Measurements from ENCODE around the gene CACNA2D1.

CACNA2D1 gene

DNA sequence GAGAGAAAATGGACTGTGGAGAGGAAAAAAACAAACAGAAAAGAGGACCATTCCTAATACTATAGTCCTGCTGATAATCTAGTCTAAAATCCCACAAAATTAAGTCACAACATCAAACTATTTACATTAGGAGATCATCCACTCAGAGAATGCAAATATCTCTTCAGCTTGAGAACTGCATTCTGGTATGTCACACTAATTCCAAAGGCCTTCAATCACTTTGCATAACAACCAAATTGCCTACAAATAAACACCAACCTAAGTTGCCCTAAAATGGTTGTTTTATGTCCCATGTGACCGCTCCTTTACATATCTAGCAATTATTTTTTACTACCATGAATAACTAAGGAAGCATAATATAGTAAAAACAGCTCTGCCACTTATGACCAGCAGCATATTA, 264.3 kb downstream of the CACNA2D1 start:
- H3K27me3 ChIP-seq (ENCODE audit: control insufficient read depth, insufficient read depth, low read length): no peaks in the 10 kb centered on the region
- H3K9me3 ChIP-seq (ENCODE audit: control insufficient read depth, insufficient read depth, low read length): no peaks in the 10 kb centered on the region
- DNase-seq (ENCODE audit: low read depth, low spot score): no peak
- peaks cover 2% of the 10 kb centered on the region; the same call in 1 of the 2 replicates for H3K4me1 ChIP-seq (ENCODE audit: control insufficient read depth, insufficient read depth, low read length)
- H3K4me3 ChIP-seq (ENCODE audit: low read length): no peak overlapping the region
- no CpG with 5 or more reads among the region's 1 CpG for WGBS (ENCODE audit: insufficient coverage, insufficient read length)
- no peaks in the 10 kb centered on the region for H3K36me3 ChIP-seq (ENCODE audit: control insufficient read depth, insufficient read depth, low read length)
- no peak overlapping the region for H3K27ac ChIP-seq (ENCODE audit: low read length)

DNA sequence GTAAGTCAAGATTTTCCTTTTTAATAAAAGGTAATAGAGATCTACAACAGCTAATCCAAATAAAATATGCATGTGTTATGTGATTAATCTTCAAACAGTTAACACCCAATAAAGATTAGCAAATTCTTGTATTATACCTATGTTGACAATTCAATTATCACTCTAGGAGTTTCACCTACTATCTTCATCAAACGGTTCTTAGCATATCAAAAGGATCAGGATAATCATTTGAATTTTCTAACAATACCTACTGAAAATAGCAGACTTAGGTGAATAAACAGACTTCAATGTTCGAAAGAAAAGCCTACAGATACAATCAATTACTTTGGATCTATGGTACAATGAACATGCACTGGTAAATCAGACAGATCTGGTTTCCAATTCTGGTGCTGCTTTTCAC, 268.3 kb downstream of the CACNA2D1 start:
- no peak overlapping the region for H3K4me3 ChIP-seq (ENCODE audit: low read length)
- H3K4me1 ChIP-seq (ENCODE audit: control insufficient read depth, insufficient read depth, low read length): peaks cover 2% of the 10 kb centered on the region; the same call in 1 of the 2 replicates
- H3K27ac ChIP-seq (ENCODE audit: low read length): no peak overlapping the region
- WGBS (ENCODE audit: insufficient coverage, insufficient read length): no CpG with 5 or more reads among the region's 2 CpGs
- no peak for DNase-seq (ENCODE audit: low read depth, low spot score)
- no peaks in the 10 kb centered on the region for H3K36me3 ChIP-seq (ENCODE audit: control insufficient read depth, insufficient read depth, low read length)
- H3K9me3 ChIP-seq (ENCODE audit: control insufficient read depth, insufficient read depth, low read length): no peaks in the 10 kb centered on the region
- H3K27me3 ChIP-seq (ENCODE audit: control insufficient read depth, insufficient read depth, low read length): no peaks in the 10 kb centered on the region

DNA sequence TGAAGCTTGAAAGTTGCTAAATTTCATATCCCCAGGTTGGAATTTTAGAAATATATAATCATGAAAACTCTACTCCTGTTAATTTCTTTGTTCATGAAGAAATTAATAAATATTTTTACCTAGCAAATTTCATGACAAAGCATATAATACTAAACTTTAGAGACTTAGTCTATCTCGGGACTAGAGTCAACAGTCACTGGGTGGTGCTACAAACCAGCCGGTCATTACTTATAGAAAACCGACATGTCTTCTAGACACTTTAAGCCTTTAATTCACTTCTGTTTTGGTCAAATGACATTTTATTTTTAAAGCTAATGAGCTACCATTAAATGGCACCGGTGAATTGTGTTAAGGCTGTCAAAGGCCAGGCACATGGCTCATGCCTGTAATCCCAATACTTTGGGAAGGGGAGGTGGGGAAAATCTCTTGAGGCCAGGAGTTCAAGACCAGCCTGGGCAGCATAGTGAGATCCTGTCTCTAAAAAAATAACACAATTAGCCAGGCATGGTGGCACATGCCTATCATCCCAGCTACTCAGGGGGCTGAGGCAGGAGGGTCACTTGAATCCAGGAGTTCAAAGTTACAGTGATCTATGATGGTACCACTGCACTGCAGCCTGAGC, 270.1 kb downstream of the CACNA2D1 start:
- no peaks in the 10 kb centered on the region for H3K27me3 ChIP-seq (ENCODE audit: control insufficient read depth, insufficient read depth, low read length)
- WGBS (ENCODE audit: insufficient coverage, insufficient read length): no CpG with 5 or more reads among the region's 4 CpGs
- no peaks in the 10 kb centered on the region for H3K9me3 ChIP-seq (ENCODE audit: control insufficient read depth, insufficient read depth, low read length)
- no peak overlapping the region for H3K4me3 ChIP-seq (ENCODE audit: low read length)
- DNase-seq (ENCODE audit: low read depth, low spot score): no peak
- no peak overlapping the region for H3K27ac ChIP-seq (ENCODE audit: low read length)
- no peaks in the 10 kb centered on the region for H3K36me3 ChIP-seq (ENCODE audit: control insufficient read depth, insufficient read depth, low read length)
- H3K4me1 ChIP-seq (ENCODE audit: control insufficient read depth, insufficient read depth, low read length): no peaks in the 10 kb centered on the region

- no peaks in the 10 kb centered on the region for H3K27me3 ChIP-seq (ENCODE audit: control insufficient read depth, insufficient read depth, low read length)
- H3K36me3 ChIP-seq (ENCODE audit: control insufficient read depth, insufficient read depth, low read length): no peaks in the 10 kb centered on the region
- no peaks in the 10 kb centered on the region for H3K9me3 ChIP-seq (ENCODE audit: control insufficient read depth, insufficient read depth, low read length)
- no CpG with 5 or more reads among the region's 2 CpGs for WGBS (ENCODE audit: insufficient coverage, insufficient read length)
- no peak overlapping the region for H3K27ac ChIP-seq (ENCODE audit: low read length)
- DNase-seq (ENCODE audit: low read depth, low spot score): no peak
- no peaks in the 10 kb centered on the region for H3K4me1 ChIP-seq (ENCODE audit: control insufficient read depth, insufficient read depth, low read length)
- no peak overlapping the region for H3K4me3 ChIP-seq (ENCODE audit: low read length)
Observed at GRCh38 chr7:82172881-82173280, 270.7 kb downstream of the CACNA2D1 start.

DNA sequence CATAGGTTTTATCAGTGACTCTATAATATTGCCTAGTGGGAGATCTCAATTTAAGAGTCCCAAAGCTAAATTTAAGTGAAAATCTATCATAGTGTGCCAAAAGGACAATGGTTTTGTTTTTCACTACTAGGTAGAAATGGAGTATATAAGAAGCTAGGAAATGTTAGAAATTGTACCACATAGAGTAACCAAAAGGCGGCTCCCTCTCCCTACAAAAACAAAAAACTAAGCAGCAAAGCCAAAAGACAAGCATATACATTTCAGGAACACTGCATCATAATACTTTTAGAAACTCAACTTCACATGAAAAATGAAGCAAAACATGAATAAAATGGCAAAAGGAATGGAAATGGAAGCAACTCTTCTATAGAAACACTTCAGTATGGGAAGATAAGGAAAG, 271.6 kb downstream of the CACNA2D1 start:
- Histone ChIP-seq H3K27ac (ENCODE audit: low read length) (no peak overlapping the region), H3K9me3 (ENCODE audit: control insufficient read depth, insufficient read depth, low read length) (no peaks in the 10 kb centered on the region), H3K27me3 (ENCODE audit: control insufficient read depth, insufficient read depth, low read length) (no peaks in the 10 kb centered on the region), H3K4me1 (ENCODE audit: control insufficient read depth, insufficient read depth, low read length) (no peaks in the 10 kb centered on the region), H3K36me3 (ENCODE audit: control insufficient read depth, insufficient read depth, low read length) (no peaks in the 10 kb centered on the region), H3K4me3 (ENCODE audit: low read length) (no peak overlapping the region)
- DNase-seq (ENCODE audit: low read depth, low spot score): no peak
- no CpG with 5 or more reads among the region's 1 CpG for WGBS (ENCODE audit: insufficient coverage, insufficient read length)

GRCh38 chr7:82167558-82168314, 275.8 kb downstream of the CACNA2D1 start:
- H3K9me3 ChIP-seq (ENCODE audit: control insufficient read depth, insufficient read depth, low read length): no peaks in the 10 kb centered on the region
- H3K27ac ChIP-seq (ENCODE audit: low read length): no peak overlapping the region
- no peaks in the 10 kb centered on the region for H3K4me1 ChIP-seq (ENCODE audit: control insufficient read depth, insufficient read depth, low read length)
- no CpG with 5 or more reads among the region's 2 CpGs for WGBS (ENCODE audit: insufficient coverage, insufficient read length)
- no peak for DNase-seq (ENCODE audit: low read depth, low spot score)
- no peaks in the 10 kb centered on the region for H3K27me3 ChIP-seq (ENCODE audit: control insufficient read depth, insufficient read depth, low read length)
- H3K4me3 ChIP-seq (ENCODE audit: low read length): no peak overlapping the region
- H3K36me3 ChIP-seq (ENCODE audit: control insufficient read depth, insufficient read depth, low read length): no peaks in the 10 kb centered on the region

- Histone ChIP-seq H3K4me1 (ENCODE audit: control insufficient read depth, insufficient read depth, low read length) (no peaks in the 10 kb centered on the region), H3K4me3 (ENCODE audit: low read length) (no peak overlapping the region), H3K36me3 (ENCODE audit: control insufficient read depth, insufficient read depth, low read length) (no peaks in the 10 kb centered on the region), H3K27ac (ENCODE audit: low read length) (no peak overlapping the region), H3K27me3 (ENCODE audit: control insufficient read depth, insufficient read depth, low read length) (no peaks in the 10 kb centered on the region), H3K9me3 (ENCODE audit: control insufficient read depth, insufficient read depth, low read length) (no peaks in the 10 kb centered on the region)
- no CpG with 5 or more reads among the region's 4 CpGs for WGBS (ENCODE audit: insufficient coverage, insufficient read length)
- DNase-seq (ENCODE audit: low read depth, low spot score): no peak
Observed at GRCh38 chr7:82166260-82167015, 277.1 kb downstream of the CACNA2D1 start.

DNA sequence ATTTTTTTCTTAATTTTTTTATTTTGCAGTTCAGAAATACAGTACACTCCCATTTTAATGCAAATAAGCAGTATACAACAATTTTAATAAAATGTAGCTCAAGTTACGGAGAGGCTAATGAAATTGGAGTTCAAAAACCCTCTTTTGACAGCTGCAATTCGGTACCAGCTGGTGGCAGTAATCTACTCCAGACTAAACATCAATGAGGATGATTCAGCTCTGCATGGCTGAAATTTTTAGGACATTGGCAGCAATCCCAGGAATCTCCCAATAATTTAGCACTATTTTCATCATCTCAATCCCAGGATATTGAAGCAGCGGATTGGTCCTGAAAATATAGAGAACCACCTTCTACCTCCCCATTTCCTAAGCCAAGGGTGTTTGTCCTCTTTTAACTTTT, 278.8 kb downstream of the CACNA2D1 start:
- Histone ChIP-seq H3K4me1 (ENCODE audit: control insufficient read depth, insufficient read depth, low read length) (no peaks in the 10 kb centered on the region), H3K27ac (ENCODE audit: low read length) (no peak overlapping the region), H3K27me3 (ENCODE audit: control insufficient read depth, insufficient read depth, low read length) (no peaks in the 10 kb centered on the region), H3K9me3 (ENCODE audit: control insufficient read depth, insufficient read depth, low read length) (no peaks in the 10 kb centered on the region), H3K36me3 (ENCODE audit: control insufficient read depth, insufficient read depth, low read length) (no peaks in the 10 kb centered on the region), H3K4me3 (ENCODE audit: low read length) (no peak overlapping the region)
- no CpG with 5 or more reads among the region's 3 CpGs for whole genome bisulfite sequencing (ENCODE audit: insufficient coverage, insufficient read length)
- DNase-seq (ENCODE audit: low read depth, low spot score): no peak

- DNase-seq (ENCODE audit: low read depth, low spot score): no peak
- Histone ChIP-seq H3K36me3 (ENCODE audit: control insufficient read depth, insufficient read depth, low read length) (no peaks in the 10 kb centered on the region), H3K4me3 (ENCODE audit: low read length) (no peak overlapping the region), H3K4me1 (ENCODE audit: control insufficient read depth, insufficient read depth, low read length) (no peaks in the 10 kb centered on the region), H3K9me3 (ENCODE audit: control insufficient read depth, insufficient read depth, low read length) (no peaks in the 10 kb centered on the region), H3K27ac (ENCODE audit: low read length) (no peak overlapping the region), H3K27me3 (ENCODE audit: control insufficient read depth, insufficient read depth, low read length) (no peaks in the 10 kb centered on the region)
- 100% methylated on average over 1 of the region's 1 CpG for WGBS (ENCODE audit: insufficient coverage, insufficient read length)
Observed at GRCh38 chr7:82164410-82164809, 279.2 kb downstream of the CACNA2D1 start.

DNA sequence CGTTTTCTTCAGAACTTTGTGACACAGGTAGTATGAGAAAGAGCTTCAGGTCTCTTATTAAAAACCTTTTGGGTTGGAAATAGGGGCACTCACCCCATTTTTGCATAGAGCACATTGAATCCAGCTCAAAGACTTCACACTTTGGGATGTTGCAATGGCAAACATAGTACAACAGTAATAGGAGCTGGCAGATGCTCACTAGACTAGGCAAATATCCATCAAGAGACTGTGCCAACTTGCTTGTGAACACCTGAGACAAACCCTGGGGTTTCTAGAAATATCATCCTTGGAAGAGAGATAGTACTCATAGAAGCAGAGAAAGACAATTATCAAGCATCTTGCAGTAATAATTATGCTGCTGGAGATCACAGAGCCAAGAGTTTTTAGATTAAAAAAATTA, 280.0 kb downstream of the CACNA2D1 start:
- no peaks in the 10 kb centered on the region for H3K4me1 ChIP-seq (ENCODE audit: control insufficient read depth, insufficient read depth, low read length)
- H3K27me3 ChIP-seq (ENCODE audit: control insufficient read depth, insufficient read depth, low read length): no peaks in the 10 kb centered on the region
- H3K27ac ChIP-seq (ENCODE audit: low read length): no peak overlapping the region
- DNase-seq (ENCODE audit: low read depth, low spot score): no peak
- no CpG with 5 or more reads among the region's 1 CpG for WGBS (ENCODE audit: insufficient coverage, insufficient read length)
- no peaks in the 10 kb centered on the region for H3K9me3 ChIP-seq (ENCODE audit: control insufficient read depth, insufficient read depth, low read length)
- no peak overlapping the region for H3K4me3 ChIP-seq (ENCODE audit: low read length)
- H3K36me3 ChIP-seq (ENCODE audit: control insufficient read depth, insufficient read depth, low read length): no peaks in the 10 kb centered on the region
